Measurements from ENCODE around the gene EIPR1.

DNA sequence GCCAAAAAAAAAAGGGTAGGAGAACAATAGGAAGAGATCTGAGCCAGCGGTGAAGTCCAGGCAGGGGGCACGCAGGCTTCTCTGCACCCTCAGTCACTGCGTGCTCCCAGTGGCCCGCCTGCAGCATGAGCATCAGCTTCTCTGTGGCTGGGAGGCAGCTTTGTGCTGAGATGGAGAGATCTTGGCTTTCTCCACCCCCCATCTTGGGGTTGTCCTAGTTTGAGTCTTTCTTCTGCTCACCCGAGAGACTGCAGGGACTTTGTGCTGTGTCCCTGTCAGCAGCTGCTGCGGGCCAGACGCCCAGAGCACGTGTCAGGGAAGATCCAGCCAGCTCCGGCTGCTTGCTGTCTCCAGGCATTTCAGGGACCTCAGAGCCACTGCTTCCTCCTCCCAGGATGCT is 22.2 kb upstream of the EIPR1 start:
- no peak for TF ChIP-seq EZH2 (IDR thresholded peaks at IDR 0.05; ENCODE audit: borderline replicate concordance, low read length)
- TF ChIP-seq, protein P1, sequence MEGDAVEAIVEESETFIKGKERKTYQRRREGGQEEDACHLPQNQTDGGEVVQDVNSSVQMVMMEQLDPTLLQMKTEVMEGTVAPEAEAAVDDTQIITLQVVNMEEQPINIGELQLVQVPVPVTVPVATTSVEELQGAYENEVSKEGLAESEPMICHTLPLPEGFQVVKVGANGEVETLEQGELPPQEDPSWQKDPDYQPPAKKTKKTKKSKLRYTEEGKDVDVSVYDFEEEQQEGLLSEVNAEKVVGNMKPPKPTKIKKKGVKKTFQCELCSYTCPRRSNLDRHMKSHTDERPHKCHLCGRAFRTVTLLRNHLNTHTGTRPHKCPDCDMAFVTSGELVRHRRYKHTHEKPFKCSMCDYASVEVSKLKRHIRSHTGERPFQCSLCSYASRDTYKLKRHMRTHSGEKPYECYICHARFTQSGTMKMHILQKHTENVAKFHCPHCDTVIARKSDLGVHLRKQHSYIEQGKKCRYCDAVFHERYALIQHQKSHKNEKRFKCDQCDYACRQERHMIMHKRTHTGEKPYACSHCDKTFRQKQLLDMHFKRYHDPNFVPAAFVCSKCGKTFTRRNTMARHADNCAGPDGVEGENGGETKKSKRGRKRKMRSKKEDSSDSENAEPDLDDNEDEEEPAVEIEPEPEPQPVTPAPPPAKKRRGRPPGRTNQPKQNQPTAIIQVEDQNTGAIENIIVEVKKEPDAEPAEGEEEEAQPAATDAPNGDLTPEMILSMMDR (conservative IDR thresholded peaks at IDR 0.05 in 1 of 2, IDR thresholded peaks at IDR 0.05 in 1 of 2; ENCODE audit: extremely low read depth in 1 of 2, insufficient read depth in 1 of 2, low read depth in 1 of 2, low read length in 2 of 2), result no peak

All from mammary epithelial cell (primary cell).